ENCODE measurements around the gene GNG8.
A peak's percentile ranks its signal among the peaks of the same experiment; 100 is the strongest.

The GNG8 gene

GRCh38 chr19:46616631-46617322 is 19.2 kb downstream of the GNG8 start:
- DNase-seq: no peak

GRCh38 chr19:46615966-46616365 is 20.0 kb downstream of the GNG8 start:
- no peak for DNase-seq

- DNase-seq: peak; percentile 56
Measured at GRCh38 chr19:46614114-46614722, 21.8 kb downstream of the GNG8 start.

- no peak for DNase-seq
Measured at GRCh38 chr19:46613525-46613924, 22.5 kb downstream of the GNG8 start.

- no peak for DNase-seq
Measured at GRCh38 chr19:46611776-46612175, 24.2 kb downstream of the GNG8 start.

- DNase-seq: no peak
Measured at GRCh38 chr19:46610851-46611770, 24.9 kb downstream of the GNG8 start.

GRCh38 chr19:46610413-46610775 is 25.6 kb downstream of the GNG8 start:
- no peak for DNase-seq

- DNase-seq: no peak
Measured at GRCh38 chr19:46609511-46610412, 26.2 kb downstream of the GNG8 start.

- no peak for DNase-seq
Measured at GRCh38 chr19:46608581-46609345, 27.2 kb downstream of the GNG8 start.

- DNase-seq: no peak
Measured at GRCh38 chr19:46608178-46608577, 27.8 kb downstream of the GNG8 start.

- no peak for DNase-seq
Measured at GRCh38 chr19:46607448-46607841, 28.6 kb downstream of the GNG8 start.

GRCh38 chr19:46606681-46607447 is 29.1 kb downstream of the GNG8 start:
- no peak for DNase-seq

- DNase-seq: no peak
Measured at GRCh38 chr19:46606019-46606418, 30.0 kb downstream of the GNG8 start.

GRCh38 chr19:46605356-46605821 is 30.6 kb downstream of the GNG8 start:
- DNase-seq: no peak

GRCh38 chr19:46604781-46605355 is 31.1 kb downstream of the GNG8 start:
- DNase-seq: no peak

- DNase-seq: no peak
Measured at GRCh38 chr19:46603752-46604231, 32.2 kb downstream of the GNG8 start.

GRCh38 chr19:46603195-46603637 is 32.8 kb downstream of the GNG8 start:
- DNase-seq: no peak

GRCh38 chr19:46602392-46603194 is 33.4 kb downstream of the GNG8 start:
- DNase-seq: no peak

Measured in amniotic stem cell (primary cell).